Middle frontal gyrus (tissue), 1 donor: ENCODE results near the gene NME1.
"Not testable (repeated sequence)": the region's sequence is repeated elsewhere in the genome, so short reads cannot be mapped to it uniquely, and the experiment has no call there.

Source experiments
- DNase-seq: peaks from one replicate; pipeline ENCODE4 v3.0.0-alpha.2; 2015; ENCODE audit warnings: low spot score; ENCODE audit errors: extremely low spot score

NME1 gene

DNA sequence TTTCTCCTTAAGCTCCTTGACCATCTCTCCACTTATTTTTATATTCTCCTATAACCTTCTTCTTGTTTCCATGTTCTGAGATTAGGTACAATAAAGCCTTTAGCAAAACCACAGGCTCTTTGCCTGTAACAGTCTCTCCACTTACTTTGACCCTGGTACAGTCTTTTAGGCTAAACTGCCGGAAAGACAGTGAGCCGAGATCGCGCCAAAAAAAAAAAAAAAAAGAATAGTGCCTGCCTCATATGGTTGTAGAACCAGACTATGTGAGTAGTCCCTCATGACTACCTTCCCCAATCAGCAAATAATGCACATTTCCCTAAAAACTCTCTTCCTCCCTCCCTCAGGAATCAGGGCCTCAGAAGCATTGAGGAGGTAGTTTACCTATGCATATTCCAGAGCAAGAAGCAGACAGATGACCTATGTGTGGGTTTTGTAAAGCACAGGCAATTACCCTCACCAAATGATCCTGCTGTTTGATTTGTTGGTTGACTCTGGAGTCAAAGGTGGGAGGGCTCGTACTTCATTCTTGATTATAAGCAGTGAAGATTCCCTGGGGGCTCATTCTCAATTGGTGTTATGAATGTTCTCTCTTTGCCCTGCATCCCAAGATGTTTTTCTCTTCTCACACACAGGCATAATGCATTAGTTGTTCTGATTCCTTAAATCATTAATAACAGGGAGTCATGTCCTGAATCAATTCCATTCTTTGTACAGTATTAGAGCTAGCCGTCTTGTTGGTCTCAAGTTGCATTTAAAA is 8.9 kb upstream of the NME1 start:
- DNase-seq = no peak

DNA sequence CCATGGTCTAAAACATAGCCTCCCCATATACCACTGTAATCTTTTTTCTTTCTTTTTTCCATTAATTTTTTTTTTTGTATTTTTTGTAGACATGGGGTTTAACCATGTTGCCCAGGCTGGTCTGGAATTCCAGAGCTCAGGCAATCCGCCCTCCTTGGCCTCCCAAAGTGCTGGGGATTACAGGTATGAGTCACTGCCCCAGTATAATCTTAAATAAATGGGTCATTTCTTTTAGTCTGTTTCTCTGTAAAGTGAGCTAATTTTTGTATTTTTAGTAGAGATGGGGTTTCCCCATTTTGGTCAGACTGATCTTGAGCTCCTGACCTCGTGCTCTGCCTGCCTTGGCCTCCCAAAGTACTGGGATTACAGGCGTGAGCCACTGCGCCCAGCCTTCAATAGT is 5.7 kb upstream of the NME1 start:
- no peak for DNase-seq

DNA sequence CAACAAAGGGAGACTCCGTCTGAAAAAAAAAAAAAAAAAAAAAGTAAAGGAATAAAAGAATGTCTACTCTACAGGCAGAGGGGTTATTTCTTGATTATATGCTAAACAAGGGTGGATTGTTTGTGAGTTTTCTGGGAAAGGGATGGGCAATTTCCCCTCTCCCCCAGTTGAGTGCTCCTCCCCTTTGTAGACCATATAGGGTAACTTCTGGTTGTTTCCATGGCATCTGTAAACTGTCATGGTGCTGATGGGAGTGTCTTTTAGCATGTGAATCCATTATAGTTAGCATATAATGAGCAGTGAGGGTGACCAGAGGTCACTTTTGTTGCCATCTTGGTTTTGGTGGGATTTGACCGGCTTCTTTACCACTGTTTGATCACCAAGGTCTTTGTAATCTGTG is 4.2 kb upstream of the NME1 start:
- no peak for DNase-seq

DNA sequence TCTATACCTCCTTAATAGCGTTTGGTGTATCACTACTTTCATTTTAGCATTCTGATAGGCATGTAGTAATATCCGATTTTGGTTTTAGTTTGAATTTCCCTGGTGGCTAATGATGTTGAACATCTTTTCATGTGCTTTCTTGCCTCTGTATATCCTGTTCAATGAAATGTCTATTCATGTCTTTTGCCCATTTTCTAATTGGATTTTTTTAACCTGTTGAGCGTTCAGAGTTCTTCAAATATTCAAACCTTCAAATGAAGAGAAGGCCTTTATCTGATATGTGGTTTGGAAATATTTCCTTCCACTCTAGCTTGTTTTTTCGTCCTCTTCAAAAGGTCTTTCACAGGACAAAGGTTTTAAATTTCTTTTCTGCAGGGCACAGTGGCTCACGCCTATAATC is 2.4 kb upstream of the NME1 start:
- DNase-seq = no peak

DNA sequence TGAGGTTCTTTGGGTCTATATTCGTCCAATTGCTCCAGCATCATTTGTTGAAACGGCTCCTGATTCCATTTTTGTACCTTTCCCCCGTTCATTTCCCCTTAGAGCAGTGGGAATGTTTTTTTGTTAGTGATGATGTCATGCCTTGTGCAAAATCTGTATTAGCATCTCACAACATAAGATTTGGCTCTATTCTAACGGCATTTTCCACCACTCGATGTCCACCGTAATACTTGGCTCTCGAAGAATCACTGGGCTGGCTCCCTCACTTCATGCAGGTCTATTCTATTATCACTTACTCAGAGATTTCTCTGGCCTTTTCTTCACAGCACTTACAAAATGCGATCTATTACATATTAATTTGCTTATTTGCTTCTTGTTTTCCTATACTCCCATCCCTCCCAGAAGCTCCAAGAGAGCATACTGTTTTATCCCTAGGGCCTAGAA is 571 bp upstream of the NME1 start:
- no peak for DNase-seq

DNA sequence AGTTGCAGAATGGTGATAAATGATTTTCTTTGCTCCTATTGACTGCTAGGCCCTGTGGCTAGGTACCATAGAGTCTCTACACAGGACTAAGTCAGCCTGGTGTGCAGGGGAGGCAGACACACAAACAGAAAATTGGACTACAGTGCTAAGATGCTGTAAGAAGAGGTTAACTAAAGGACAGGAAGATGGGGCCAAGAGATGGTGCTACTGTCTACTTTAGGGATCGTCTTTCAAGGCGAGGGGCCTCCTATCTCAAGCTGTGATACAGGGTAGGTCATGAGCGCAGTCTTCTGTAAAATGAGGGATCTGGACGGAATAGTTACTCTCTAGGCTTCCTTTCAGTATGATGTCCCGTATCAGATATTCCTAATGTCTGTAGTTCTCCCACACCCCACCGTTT is 817 bp downstream of the NME1 start:
- no peak for DNase-seq

DNA sequence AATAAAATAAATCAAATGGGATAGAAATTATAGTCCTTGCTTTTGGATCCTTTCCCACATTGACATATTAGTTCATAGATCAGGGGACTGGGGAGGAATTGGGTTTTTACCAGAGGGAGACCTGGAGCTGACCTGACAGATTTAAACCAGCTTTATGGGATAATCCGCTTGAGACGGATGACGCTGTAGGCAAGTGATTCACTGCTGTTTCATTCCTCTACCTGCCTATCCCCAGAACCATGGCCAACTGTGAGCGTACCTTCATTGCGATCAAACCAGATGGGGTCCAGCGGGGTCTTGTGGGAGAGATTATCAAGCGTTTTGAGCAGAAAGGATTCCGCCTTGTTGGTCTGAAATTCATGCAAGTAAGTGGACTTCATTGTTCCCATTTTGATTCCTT is 2.1 kb downstream of the NME1 start:
- no peak for DNase-seq

DNA sequence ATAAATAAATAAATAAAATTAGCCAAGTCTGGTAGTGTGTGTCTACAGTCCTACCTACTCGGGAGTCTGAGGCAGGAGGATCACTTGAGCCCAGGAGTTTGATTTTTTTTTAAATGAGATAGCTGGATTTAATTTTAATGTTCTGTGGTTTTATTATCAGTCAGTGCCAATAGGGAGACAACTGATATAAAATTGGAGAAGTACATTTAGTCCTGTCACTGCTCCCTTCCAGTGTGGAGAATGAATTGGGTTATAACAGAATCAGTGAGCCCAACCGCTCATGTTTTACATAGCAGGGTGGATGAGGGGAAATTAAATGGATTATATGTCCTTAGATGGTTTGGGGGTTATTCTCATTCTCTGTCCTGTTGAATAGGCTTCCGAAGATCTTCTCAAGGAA is 6.2 kb downstream of the NME1 start:
- DNase-seq = no peak

DNA sequence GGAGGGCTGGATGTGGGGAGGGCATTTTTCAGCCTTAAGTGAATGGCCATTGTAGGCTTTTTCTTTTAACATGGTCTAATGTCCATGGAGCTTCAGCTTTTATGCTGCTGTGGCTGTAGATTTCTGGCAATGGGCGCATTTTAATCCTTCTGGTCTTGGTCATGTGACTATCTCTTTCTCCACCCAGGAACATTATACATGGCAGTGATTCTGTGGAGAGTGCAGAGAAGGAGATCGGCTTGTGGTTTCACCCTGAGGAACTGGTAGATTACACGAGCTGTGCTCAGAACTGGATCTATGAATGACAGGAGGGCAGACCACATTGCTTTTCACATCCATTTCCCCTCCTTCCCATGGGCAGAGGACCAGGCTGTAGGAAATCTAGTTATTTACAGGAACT is 8.2 kb downstream of the NME1 start:
- no peak for DNase-seq

DNA sequence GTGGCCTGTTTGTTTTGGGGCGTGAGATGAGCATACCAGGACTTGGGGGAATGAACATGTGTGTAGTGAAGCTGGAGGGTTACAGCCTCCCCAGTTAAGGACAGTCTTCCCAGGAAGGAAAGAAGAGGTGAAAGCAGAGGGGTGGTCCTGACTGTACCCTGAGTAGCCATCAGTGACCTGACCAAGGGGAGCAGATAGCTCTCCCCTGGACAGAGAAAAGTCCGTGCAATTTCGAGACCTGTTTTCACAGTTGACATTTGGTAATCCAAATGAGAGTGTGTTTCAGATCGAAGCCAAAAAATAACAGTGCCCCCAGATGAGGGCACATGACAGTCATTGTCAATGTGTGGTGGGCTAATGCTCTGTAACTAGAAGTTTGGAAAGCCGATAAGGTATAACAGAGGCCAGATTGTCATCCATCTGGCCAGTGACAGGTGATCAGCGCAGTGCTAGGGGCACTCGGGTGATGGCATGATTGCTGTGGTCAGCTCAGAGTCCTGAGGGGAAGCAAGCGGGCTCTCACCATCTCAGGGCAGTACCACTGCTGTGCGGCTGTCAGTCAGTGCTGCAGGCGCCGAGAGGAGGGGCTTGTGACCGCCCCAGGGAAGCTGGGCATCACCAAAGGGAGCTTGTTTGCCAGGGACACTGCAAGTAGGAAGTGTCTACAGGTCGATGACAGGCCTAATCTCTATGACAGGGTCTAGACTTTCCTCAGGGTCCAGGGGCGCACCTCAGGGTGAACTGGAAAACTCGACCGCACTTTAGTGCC is 11.7 kb downstream of the NME1 start:
- no peak for DNase-seq

DNA sequence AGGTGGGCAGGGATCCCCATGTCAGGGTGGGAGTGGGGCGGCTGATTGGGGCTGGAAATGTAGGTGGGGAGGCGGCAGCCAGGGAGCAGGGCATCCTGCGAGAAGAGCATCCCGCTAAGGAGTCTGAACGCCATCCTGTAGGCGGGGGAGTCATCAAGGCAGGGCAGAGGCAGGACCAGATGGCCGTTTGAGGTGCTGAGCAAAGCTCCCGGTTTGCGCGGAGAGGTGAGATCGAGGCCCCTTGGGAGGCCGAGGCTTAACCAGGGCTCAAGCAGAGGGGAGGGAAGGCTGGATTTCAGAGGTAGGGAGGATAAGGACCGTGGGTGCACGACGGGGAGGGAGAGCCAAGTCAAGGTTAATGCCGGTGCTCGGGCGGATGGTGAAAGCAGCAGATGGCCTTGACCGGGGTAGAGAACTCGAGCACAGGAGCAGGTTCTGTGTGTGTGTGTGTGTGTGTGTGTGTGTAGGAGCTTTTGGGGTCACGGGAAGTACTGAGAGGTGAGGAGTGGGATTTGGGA is 12.4 kb downstream of the NME1 start:
- DNase-seq = no peak

DNA sequence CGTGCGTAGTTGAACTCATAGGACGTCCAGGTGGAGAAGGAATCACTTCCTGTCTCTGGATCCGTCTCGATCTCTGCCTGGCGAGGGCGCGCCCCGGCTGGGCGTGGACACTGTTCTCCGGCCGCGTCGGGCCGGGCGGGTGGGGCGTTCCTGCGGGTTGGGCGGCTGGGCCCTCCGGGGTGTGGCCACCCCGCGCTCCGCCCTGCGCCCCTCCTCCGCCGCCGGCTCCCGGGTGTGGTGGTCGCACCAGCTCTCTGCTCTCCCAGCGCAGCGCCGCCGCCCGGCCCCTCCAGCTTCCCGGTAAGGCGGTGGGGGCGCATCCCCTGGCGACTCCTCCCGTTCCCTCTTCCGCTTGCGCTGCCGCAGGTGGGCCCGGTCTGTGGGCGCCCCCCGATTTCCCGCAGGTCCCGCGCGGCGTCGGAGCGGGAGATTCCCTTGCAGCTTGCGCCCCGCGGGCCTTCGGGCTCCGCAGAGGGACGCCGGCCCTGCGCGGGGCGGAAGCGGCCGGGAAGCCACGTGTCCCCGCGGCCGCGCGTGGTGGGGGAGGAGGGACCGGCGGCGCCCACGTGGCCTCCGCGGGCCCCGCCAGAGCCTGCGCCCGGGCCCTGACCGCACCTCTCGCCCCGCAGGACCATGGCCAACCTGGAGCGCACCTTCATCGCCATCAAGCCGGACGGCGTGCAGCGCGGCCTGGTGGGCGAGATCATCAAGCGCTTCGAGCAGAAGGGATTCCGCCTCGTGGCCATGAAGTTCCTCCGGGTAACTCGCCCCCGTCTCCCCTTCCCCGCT is 13.0 kb downstream of the NME1 start, which contains the start of gene NME2:
NME2 (plus strand) TSS at position 214 of the 789 bp plus-strand sequence; CDS start at position 634, 420 bp downstream.
- peak; percentile 70 for DNase-seq

DNA sequence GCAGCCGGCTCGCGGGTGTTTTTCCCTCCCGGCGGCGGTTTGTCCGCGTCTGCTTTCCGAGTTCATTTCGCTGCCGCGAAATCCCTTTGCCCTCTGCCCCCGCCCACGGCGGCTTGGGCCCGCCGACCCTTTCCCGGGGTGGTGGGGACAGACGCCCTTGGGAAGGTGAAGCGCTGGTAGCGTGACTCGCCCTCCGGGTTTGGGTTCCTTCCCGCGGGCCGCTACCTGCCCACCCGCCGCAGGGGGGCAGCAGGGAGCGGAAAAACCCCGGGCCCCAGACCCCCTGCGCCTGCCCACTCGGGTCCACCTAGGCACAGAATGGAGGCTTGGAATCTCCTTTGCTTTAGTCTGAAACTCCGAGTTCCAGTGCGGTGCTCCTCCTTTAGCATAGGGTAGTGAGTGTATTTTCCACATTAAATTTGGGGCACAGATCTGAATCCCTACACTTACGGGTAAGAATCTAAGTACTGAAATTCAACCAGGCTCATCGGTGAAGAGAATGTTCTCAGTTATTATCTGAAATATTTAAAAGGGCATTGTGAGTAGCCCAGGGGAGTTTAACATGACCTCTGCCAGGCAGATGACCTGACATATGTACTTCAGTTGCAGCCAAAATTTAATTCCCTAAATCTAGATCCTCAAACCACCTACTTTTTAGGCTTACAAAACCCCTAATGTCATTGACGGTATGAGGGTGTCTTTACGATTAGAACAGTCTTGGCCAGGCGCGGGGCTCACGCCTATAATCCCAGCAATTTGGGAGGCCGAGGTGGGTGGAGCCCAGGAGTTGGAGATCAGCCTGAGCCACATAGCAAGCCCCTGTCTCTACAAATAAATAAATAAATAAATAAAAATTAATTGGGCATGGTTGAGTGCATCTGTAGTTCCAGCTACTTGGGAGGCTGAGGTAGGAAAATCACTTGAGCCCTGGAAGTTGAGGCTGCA is 13.9 kb downstream of the NME1 start:
- no peak for DNase-seq

DNA sequence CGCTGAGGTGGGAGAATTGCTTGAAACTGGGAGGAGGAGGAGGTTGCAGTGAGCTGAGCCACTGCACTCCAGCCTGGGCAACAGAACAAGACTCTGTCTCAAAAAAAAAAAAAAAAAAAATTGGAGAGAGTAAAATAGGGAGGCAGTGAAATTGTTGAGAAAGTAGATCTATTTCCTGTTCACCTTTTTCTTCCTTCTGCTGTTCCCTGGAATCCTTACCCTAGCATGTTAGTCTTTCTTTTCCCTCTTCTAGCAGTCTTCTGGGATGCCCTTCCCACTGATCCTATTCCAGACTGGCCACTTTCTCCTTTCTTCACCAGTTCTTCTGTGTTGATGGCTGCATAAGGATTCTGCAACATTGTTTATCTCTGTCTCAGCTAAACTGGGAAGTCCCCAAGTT is 16.0 kb downstream of the NME1 start:
- DNase-seq = no peak

DNA sequence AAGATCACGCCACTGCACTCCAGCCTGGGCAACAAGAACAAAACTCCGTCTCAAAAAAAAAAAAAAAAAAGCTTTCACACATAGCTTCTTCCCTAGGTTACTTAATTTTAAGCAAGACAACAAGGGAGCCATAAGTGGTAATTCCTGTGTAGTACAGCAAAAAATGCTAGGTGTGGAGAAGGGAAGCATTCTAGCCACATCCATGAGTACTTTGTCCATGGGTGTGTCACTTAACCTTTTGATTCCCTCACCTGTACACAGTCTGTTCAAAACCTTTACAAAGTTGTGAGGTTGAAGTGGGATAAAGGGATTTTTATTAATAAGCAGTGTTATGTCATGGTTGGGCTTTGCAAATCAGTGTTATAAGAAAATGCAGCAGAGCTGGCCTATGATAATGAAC is 17.4 kb downstream of the NME1 start:
- DNase-seq = no peak

DNA sequence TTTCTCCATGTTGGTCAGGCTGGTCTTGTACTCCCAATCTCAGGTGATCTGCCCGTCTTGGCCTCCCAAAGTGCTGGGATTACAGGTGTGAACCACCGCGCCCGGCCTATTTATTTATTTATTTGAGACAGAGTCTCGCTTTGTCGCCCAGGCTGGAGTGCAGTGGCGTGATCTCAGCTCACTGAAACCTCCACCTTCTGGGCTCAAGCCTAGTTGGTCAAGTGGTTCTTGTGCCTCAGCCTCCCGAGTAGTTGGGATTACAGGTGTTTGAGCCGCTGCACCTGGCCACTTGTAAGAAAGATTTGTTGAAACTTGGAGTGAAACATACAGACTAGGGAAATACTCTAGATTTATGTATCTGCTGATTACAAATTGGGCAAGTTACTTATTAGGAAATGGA is 18.7 kb downstream of the NME1 start:
- DNase-seq = not testable (repeated sequence)

DNA sequence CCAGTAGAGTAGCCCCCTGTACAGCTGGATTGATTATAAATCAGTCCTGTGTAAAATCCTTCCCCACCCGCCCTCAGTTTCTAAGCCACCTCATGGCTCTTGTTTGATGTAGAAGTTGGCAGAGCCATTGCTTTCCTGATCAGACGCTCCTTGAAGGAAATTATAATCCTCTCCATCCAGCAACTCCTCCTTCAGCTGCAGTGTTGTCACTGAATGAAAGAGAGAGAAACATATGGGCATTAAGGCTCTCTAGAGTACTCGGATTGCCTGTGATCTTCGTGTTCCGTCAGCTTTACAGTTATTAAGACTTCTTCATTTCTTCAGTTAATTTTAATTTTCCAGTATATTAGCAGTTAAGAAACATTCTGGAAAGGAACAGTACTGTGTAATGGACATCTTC is 27.1 kb downstream of the NME1 start:
- no peak for DNase-seq

DNA sequence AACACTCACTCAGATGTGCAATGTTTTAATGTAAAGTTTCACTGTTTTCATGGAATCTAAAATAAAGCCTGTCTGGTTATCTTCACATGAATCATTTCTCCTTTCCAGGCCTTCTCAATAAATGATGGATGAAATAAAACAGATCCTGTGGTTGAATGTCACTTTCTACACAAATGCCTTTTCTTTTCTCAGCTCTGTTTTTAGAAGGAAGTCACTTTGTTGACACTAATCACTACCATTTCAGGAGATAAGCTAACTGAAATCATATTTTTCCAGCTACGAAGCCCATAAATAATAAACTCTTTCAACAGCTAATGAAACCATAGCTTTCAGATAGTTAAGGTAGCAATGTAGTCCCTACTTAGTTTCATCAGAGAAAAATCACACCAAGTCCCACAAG is 30.8 kb downstream of the NME1 start:
- DNase-seq = no peak

DNA sequence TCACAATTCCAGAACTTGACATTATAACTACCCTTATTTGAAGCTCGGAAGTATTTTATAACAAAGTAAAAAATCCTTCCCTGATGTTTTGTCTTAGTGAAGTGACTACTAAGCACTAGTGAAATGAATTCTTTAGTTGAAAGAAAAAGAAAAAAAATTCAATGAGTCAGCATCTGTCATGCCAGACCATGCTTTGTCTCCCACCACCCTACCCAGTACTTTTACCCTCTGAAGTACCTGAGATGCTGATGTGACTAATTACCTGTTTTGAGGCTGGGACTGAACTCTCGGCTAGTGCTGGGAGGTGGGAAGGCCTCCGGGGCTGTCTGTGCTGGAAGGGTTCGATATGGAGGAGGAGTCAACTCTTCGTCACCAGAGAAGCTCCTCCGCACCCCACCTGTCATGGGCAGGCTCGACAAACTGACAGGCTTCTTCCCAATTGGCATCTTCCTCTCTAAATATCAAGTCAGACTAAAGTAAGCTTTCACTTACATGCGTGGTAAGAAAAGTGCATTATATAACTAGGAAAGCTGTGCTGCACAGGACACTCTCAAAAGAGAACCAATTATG is 32.5 kb downstream of the NME1 start:
- DNase-seq = no peak

DNA sequence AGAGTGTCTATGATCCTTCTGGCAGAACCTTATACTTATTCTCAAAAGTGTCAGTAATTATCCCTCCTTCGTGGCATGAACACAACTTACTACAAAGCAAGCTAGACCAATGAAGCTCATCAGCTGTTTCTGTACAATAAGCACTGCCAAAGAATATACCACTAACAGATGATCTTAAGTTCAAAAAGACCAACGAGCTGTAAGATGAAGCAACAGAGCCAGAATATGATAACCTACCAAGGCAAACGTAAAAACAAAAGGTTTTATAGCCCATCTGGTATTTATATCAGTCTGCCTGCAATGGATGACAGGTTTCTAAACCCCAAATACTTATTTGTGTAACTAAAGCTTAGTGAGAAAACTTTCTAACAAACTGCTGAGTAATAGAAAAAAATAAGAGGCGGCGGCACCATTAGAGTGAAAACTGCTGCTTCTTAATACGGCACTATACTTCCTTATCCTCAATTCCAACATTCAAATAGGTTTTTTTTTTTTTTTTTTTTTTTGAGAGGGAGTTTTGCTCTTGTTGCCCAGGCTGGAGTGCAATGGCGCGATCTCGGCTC is 35.0 kb downstream of the NME1 start:
- DNase-seq = no peak
